Hepatocyte (in vitro differentiated cells): Measurements from ENCODE around the gene C2orf92.

Source experiments
- EZH2 ChIP-seq: fragments of 200-600 bp; sonication (generic); IDR thresholded peaks from 2 replicates; pipeline ENCODE4 v1.6.1; 2016; ENCODE audit warnings: antibody characterized with exemption, mild to moderate bottlenecking, borderline replicate concordance
- TF ChIP-seq, protein P1 (sequence below): fragments of 200-600 bp; sonication (generic); IDR thresholded peaks from 2 replicates; pipeline ENCODE4 v1.5.1; 2016; ENCODE audit warnings: antibody characterized with exemption, mild to moderate bottlenecking; ENCODE audit not compliant: poor library complexity

DNA sequence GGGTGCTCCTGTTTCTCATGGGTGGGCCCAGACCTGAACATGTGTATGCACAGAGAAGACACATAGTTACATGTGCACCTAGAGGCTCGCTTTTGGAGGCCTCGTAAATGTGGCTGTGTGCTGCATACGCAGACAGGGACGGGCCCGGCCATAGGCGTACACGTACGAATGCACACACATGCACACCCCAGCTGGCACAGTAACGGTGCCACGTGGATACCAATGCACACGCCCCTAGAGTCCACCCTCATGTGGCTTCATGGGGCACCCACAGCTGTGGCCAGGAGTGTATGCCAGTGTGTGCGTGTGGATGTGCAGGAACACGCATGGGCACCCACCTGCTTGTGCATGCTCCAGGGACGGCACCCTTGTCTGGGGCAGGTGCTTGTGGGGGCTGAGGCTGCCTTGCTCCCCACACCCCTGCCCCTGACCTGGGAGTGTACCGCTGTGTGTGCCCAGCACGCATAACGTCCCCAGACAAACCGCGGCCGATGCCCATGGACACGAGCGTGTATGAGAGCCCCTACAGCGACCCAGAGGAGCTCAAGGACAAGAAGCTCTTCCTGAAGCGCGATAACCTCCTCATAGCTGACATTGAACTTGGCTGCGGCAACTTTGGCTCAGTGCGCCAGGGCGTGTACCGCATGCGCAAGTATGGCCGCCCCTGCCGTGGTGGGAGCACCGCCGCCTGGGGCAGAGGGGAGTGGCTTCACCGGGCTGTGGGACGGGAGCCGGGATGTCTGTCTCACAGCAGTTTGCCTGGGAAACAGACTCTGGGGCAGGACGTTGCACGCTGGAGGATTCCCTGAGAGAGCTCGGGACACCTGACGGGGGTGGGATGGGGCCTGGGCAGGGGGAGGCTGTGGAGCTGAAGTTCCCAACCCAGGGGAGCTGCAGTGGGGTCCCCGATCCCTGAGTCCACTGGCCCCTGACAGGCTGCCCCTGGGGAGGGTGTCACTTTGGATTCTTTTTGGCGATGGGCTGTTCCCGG, 64.8 kb downstream of the C2orf92 start:
- TF ChIP-seq, protein P1, sequence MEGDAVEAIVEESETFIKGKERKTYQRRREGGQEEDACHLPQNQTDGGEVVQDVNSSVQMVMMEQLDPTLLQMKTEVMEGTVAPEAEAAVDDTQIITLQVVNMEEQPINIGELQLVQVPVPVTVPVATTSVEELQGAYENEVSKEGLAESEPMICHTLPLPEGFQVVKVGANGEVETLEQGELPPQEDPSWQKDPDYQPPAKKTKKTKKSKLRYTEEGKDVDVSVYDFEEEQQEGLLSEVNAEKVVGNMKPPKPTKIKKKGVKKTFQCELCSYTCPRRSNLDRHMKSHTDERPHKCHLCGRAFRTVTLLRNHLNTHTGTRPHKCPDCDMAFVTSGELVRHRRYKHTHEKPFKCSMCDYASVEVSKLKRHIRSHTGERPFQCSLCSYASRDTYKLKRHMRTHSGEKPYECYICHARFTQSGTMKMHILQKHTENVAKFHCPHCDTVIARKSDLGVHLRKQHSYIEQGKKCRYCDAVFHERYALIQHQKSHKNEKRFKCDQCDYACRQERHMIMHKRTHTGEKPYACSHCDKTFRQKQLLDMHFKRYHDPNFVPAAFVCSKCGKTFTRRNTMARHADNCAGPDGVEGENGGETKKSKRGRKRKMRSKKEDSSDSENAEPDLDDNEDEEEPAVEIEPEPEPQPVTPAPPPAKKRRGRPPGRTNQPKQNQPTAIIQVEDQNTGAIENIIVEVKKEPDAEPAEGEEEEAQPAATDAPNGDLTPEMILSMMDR = no peak
- no peak for TF ChIP-seq EZH2
